Measurements from ENCODE around the gene TSPAN14.

TSPAN14 gene

DNA sequence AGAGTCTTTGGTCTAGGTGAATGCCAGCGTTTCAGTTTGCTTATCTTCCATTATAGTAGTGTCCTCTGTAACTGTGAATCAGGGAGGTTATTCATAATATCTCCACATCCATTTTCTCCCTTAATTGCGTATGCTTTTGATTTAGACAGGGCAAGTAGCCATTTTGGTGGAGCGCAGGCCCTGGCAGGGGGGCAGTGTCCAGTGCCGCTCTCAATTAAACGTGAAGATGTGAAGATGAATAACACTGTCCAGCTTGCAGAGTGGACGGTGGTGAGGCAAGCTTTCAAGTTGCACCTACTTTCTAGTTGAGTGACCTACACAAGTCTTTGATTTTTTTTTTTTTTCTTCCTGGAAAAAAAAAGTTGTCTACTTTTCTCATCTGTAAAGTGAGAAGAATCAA is 4.5 kb downstream of the TSPAN14 start:
- peaks cover 11% of the 10 kb centered on the region for H3K36me3 ChIP-seq (ENCODE audit: low read depth)
- H3K27me3 ChIP-seq (ENCODE audit: insufficient read depth, poor library complexity, severe bottlenecking) = no peaks in the 10 kb centered on the region
- no peak for ATAC-seq (ENCODE audit: low read depth)
- H3K4me1 ChIP-seq (ENCODE audit: insufficient read depth, poor library complexity, severe bottlenecking) = peaks cover 68% of the 10 kb centered on the region
- H3K4me3 ChIP-seq (ENCODE audit: severe bottlenecking) = no peak overlapping the region
- DNase-seq (ENCODE audit: low spot score) = no peak
- TF ChIP-seq, protein P1, sequence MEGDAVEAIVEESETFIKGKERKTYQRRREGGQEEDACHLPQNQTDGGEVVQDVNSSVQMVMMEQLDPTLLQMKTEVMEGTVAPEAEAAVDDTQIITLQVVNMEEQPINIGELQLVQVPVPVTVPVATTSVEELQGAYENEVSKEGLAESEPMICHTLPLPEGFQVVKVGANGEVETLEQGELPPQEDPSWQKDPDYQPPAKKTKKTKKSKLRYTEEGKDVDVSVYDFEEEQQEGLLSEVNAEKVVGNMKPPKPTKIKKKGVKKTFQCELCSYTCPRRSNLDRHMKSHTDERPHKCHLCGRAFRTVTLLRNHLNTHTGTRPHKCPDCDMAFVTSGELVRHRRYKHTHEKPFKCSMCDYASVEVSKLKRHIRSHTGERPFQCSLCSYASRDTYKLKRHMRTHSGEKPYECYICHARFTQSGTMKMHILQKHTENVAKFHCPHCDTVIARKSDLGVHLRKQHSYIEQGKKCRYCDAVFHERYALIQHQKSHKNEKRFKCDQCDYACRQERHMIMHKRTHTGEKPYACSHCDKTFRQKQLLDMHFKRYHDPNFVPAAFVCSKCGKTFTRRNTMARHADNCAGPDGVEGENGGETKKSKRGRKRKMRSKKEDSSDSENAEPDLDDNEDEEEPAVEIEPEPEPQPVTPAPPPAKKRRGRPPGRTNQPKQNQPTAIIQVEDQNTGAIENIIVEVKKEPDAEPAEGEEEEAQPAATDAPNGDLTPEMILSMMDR (IDR thresholded peaks at IDR 0.05; ENCODE audit: poor library complexity, severe bottlenecking) = no peak
- peak overlapping the region; percentile 100 for H3K27ac ChIP-seq (ENCODE audit: poor library complexity, severe bottlenecking)
- no peaks in the 10 kb centered on the region for H3K9me3 ChIP-seq (ENCODE audit: severe bottlenecking)

GRCh38 chr10:80459047-80459865 is 5.1 kb downstream of the TSPAN14 start:
- H3K4me1 ChIP-seq (ENCODE audit: insufficient read depth, poor library complexity, severe bottlenecking) = peaks cover 75% of the 10 kb centered on the region
- H3K27me3 ChIP-seq (ENCODE audit: insufficient read depth, poor library complexity, severe bottlenecking) = no peaks in the 10 kb centered on the region
- H3K9me3 ChIP-seq (ENCODE audit: severe bottlenecking) = no peaks in the 10 kb centered on the region
- TF ChIP-seq, protein P1 (IDR thresholded peaks at IDR 0.05; ENCODE audit: poor library complexity, severe bottlenecking) = no peak
- H3K27ac ChIP-seq (ENCODE audit: poor library complexity, severe bottlenecking) = peak overlapping the region; percentile 100
- peak overlapping the region; percentile 7 for H3K4me3 ChIP-seq (ENCODE audit: severe bottlenecking)
- ATAC-seq (ENCODE audit: low read depth) (peak; percentile 55), DNase-seq (ENCODE audit: low spot score) (peak; percentile 82)
- peaks cover 11% of the 10 kb centered on the region for H3K36me3 ChIP-seq (ENCODE audit: low read depth)

DNA sequence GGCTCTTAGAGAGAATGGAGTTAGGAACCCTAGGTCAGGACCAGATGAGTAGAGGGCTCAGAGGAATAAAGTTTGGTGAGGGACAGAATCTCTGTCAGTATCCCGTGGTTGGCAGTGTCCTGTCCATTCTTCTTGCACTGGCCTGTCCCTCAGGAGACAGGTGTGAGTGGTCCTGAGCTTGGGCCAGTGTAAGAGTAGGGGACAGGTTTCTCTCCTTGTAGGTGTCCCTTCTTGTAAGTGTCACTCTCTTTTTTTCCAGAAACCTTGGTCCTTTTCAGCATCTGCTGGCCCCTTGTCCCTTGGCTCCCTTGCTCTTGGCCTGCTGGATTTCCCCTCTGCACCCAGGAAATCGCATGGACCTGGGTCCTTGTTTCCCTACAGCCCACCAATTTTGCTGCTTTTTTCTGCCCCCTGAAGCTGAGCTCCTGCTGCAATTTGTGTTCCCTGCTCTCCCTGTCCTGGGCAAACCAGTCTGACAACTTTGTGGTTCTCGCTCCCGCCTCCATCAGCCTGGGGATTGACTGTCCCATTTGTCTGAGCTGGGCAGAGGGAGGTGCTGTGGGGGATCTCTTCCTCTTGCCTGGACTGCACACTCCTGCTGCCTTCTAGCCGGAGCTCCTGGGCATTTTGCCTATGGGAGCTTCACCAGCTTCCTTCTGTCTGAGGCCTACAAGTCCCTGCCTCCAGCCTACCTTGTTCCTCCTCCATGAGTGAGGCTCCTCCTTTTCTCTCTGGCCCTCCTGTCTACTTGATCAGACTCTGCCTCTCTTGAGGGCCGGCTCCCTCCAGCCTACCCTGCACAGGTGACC is 6.5 kb downstream of the TSPAN14 start:
- ATAC-seq (ENCODE audit: low read depth) (peak; percentile 76), DNase-seq (ENCODE audit: low spot score) (peak; percentile 90)
- TF ChIP-seq, protein P1 (IDR thresholded peaks at IDR 0.05; ENCODE audit: poor library complexity, severe bottlenecking) = peak; percentile 20
- H3K4me1 ChIP-seq (ENCODE audit: insufficient read depth, poor library complexity, severe bottlenecking) = peaks cover 83% of the 10 kb centered on the region
- peak overlapping the region; percentile 100 for H3K27ac ChIP-seq (ENCODE audit: poor library complexity, severe bottlenecking)
- H3K36me3 ChIP-seq (ENCODE audit: low read depth) = peaks cover 11% of the 10 kb centered on the region
- no peak overlapping the region for H3K4me3 ChIP-seq (ENCODE audit: severe bottlenecking)
- no peaks in the 10 kb centered on the region for H3K27me3 ChIP-seq (ENCODE audit: insufficient read depth, poor library complexity, severe bottlenecking)
- H3K9me3 ChIP-seq (ENCODE audit: severe bottlenecking) = no peaks in the 10 kb centered on the region

DNA sequence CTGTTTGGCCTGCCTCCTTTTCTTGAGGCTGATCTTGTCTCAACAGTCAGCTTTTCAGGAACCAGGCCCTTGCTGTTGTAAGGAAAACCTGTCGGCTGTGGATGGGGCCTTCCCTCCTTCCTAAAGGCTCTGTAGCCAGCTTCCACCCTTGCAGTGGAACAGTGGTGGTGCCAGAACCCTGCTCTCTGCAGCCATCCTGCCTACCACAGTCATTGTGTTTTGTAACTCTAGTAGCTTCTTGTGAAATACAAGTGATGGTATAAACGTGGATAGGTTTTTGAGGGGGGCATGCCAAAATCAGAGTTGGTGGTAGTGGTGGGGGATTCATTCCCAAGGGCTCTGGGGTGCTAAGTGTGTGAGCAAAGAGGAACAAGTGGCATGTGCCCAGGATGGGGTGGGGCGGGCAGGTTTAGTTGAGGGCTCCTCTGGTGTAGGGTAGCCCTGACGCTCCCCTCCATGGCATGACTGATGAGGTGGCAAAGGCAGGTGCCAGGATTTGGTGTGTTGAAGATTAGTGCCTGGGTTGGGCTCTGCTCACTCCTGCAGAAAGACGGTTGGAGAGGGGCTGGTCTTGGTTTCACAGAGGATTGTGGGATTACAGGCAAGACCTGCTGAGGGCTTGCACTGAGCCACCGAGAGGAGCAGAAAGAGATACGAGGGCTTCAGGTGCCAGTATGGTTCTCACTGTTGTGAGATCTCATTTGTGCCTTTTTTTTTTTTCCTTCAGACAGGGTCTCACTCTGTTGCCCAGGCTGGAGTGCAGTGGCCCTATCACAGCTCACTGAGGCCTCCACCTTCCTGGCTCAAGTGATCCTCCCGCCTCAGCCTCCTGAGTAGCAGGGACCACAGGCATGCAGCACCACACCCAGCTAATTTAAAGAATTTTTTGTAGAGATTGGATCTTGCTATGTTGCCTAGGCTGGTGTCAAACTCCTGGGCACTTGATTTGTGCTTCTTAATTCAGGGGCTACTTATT is 7.4 kb downstream of the TSPAN14 start:
- Histone ChIP-seq H3K4me3 (ENCODE audit: severe bottlenecking) (no peak overlapping the region), H3K27me3 (ENCODE audit: insufficient read depth, poor library complexity, severe bottlenecking) (no peaks in the 10 kb centered on the region), H3K4me1 (ENCODE audit: insufficient read depth, poor library complexity, severe bottlenecking) (peaks cover 89% of the 10 kb centered on the region), H3K27ac (ENCODE audit: poor library complexity, severe bottlenecking) (peak overlapping the region; percentile 100), H3K36me3 (ENCODE audit: low read depth) (peaks cover 11% of the 10 kb centered on the region), H3K9me3 (ENCODE audit: severe bottlenecking) (no peaks in the 10 kb centered on the region)
- DNase-seq (ENCODE audit: low spot score) (no peak), ATAC-seq (ENCODE audit: low read depth) (peak; percentile 8; the same call in 2 of the 3 replicates)
- TF ChIP-seq, protein P1 (IDR thresholded peaks at IDR 0.05; ENCODE audit: poor library complexity, severe bottlenecking) = no peak
